GM12878 (cell line): Measurements from ENCODE around the gene MVB12B. TPM values are rescaled to one million over a fixed set of nuclear protein-coding genes. Genes with fewer than 3 reads are reported as not detected.

ENCODE experiments used
- ATAC-seq: fragments of 200-7000 bp; cut with Tn5 transposase; 3 replicates; pipeline ENCODE4 v1.9.1; 2020; ENCODE audit warnings: mild to moderate bottlenecking, moderate library complexity
- BruUV-seq: library from RNA; stranded (reverse); fragments of 400-500 nt; replicated peaks from 2 replicates; lab custom pipeline; 2021; lab: Mats Ljungman, UMichigan
- CTCF ChIA-PET: fragments of 300-600 bp; sonication (Branson Sonifier 250); formaldehyde crosslinking; extraction: SDS; loops from one replicate; lab custom pipeline; 2021; ENCODE audit warnings: inconsistent platforms; lab: Yijun Ruan, JAX
- POLR2A ChIA-PET: fragments of 350-600 bp; formaldehyde crosslinking; extraction: SDS; loops from one replicate; lab custom pipeline; 2021; ENCODE audit warnings: inconsistent platforms; lab: Charles Lee
- RAD21 ChIA-PET: fragments of 300-600 bp; sonication (Branson Sonifier 250); formaldehyde crosslinking; loops from one replicate; lab custom pipeline; 2023; ENCODE audit warnings: antibody characterized with exemption; ENCODE audit not compliant: unreplicated experiment; lab: Charles Lee
- SMC1A ChIA-PET: fragments of 300-600 bp; sonication (Branson Sonifier 250); formaldehyde crosslinking; loops from one replicate; lab custom pipeline; 2023; ENCODE audit not compliant: unreplicated experiment, uncharacterized antibody; lab: Charles Lee
- DNase-seq: peaks from one replicate; pipeline ENCODE4 v3.0.0-alpha.2; 2011; ENCODE audit warnings: low read depth, low spot score
- FAIRE-seq: peaks from 3 replicates; lab custom pipeline; 2011; peaks lifted over from hg19 to GRCh38; lab: Jason Lieb, UNC
- H2AFZ ChIP-seq: 2 replicates; pipeline ENCODE4 v1.6.0; 2011; ENCODE audit warnings: low read depth, low read length, control low read depth; ENCODE audit not compliant: control insufficient read depth
- H3K27ac ChIP-seq: 2 replicates; pipeline ENCODE4 v1.5.1; 2011; ENCODE audit warnings: control low read depth; ENCODE audit not compliant: control insufficient read depth, insufficient read depth
- H3K27me3 ChIP-seq, 2 experiments: replicated peaks in 1 of 2; 2 replicates each; pipeline versions ENCODE4 v1.6.0 to v1.6.1; 2011; ENCODE audit warnings: low read length in 1 of 2; ENCODE audit not compliant: control insufficient read depth in 2 of 2, insufficient read depth in 2 of 2
- H3K36me3 ChIP-seq, 2 experiments: 2 replicates each; pipeline ENCODE4 v1.5.1; 2011; ENCODE audit warnings: low read length in 1 of 2; ENCODE audit not compliant: control insufficient read depth in 2 of 2, insufficient read depth in 2 of 2
- H3K4me1 ChIP-seq: 2 replicates; pipeline ENCODE4 v1.6.1; 2011; ENCODE audit warnings: mild to moderate bottlenecking, low read length, moderate library complexity, mixed read lengths; ENCODE audit not compliant: control insufficient read depth, insufficient read depth
- H3K4me2 ChIP-seq: 2 replicates; pipeline ENCODE4 v1.6.0; 2011; ENCODE audit warnings: control low read depth; ENCODE audit not compliant: control insufficient read depth, insufficient read depth
- H3K4me3 ChIP-seq: fragments of 200-600 bp; sonication (generic); 2 replicates; pipeline ENCODE4 v1.5.1; 2016
- H3K79me2 ChIP-seq: 2 replicates; pipeline ENCODE4 v1.6.0; 2011; ENCODE audit warnings: low read length; ENCODE audit not compliant: control insufficient read depth, insufficient read depth
- H3K9ac ChIP-seq: 2 replicates; pipeline ENCODE4 v1.8.0; 2011; ENCODE audit warnings: low read length, control low read depth, mixed read lengths; ENCODE audit not compliant: control insufficient read depth, insufficient read depth
- H3K9me3 ChIP-seq: replicated peaks from 3 replicates; pipeline ENCODE4 v1.5.1; 2011; ENCODE audit warnings: mild to moderate bottlenecking, low read length; ENCODE audit not compliant: control insufficient read depth, insufficient read depth
- H4K20me1 ChIP-seq: 2 replicates; pipeline ENCODE4 v1.6.0; 2011; ENCODE audit not compliant: control insufficient read depth, insufficient read depth
- CHD4 ChIP-seq: fragments of 200-600 bp; sonication (generic); IDR thresholded peaks from 2 replicates; pipeline ENCODE4 v1.6.1; 2016; ENCODE audit warnings: mild to moderate bottlenecking
- CREB1 ChIP-seq: IDR thresholded peaks from 2 replicates; pipeline ENCODE4 v1.6.1; 2012; ENCODE audit warnings: low read depth, mild to moderate bottlenecking, inconsistent platforms
- DPF2 ChIP-seq: fragments of 450-650 bp; IDR thresholded peaks from 2 replicates; pipeline ENCODE4 v1.6.1; 2017; ENCODE audit warnings: mild to moderate bottlenecking
- MXI1 ChIP-seq: fragments of 150-350 bp; IDR thresholded peaks from 2 replicates; pipeline ENCODE4 v1.6.1; 2011; ENCODE audit warnings: low read depth, mild to moderate bottlenecking, inconsistent platforms, low read length, improper control_type of control experiment
- MYB ChIP-seq: fragments of 150-350 bp; IDR thresholded peaks from 2 replicates; pipeline ENCODE4 v1.6.1; 2014; ENCODE audit warnings: mild to moderate bottlenecking, low read depth, low read length, borderline replicate concordance
- WRNIP1 ChIP-seq: IDR thresholded peaks from 2 replicates; pipeline ENCODE4 v1.6.1; 2011; ENCODE audit warnings: low read depth, low read length, improper control_type of control experiment, borderline replicate concordance
- YY1 ChIP-seq: IDR thresholded peaks from 2 replicates; pipeline ENCODE4 v1.6.1; 2011; ENCODE audit warnings: low read depth, mild to moderate bottlenecking, low read length
- WGBS: methylation state at CpG from one replicate; pipeline ENCODE4 v1.1.6; 2016; ENCODE audit warnings: low lambda C conversion rate; ENCODE audit not compliant: insufficient replicate concordance, insufficient coverage; ENCODE audit errors: missing lambda C conversion rate; 5-methylcytosine and 5-hydroxymethylcytosine counted together
- in situ Hi-C: fragments of 300-500 bp; cut with MboI; formaldehyde crosslinking; loops from 9 replicates; pipeline ENCODE4 v1.14.3; 2018; ENCODE audit warnings: mixed read lengths
- intact Hi-C: fragments of 100-400 bp; cut with micrococcal nuclease; formaldehyde crosslinking; loops from one replicate; pipeline ENCODE4 v1.14.2; 2022; ENCODE audit not compliant: unreplicated experiment
- polyA plus RNA-seq, 11 experiments: library from polyadenylated mRNA; depleted of rRNA in 4 of 11; unstranded in 6 of 11; stranded (reverse) in 5 of 11; fragments of >200 nt; fragmentation: Nextera tagmentation in 4 of 11; fragmentation: Illumina TruSeq in 1 of 11; extraction: Ambion mirVana in 4 of 11; extraction: Trizol in 1 of 11; gene quantifications; 1 replicate in 1 of 11; 2 replicates in 10 of 11; pipeline versions ENCODE4 v1.2.1 to v1.2.3, GENCODE V29; 2011 to 2016; ENCODE audit warnings: inconsistent platforms in 2 of 11, missing spikeins in 2 of 11, low read depth in 1 of 11
- total RNA-seq, 4 experiments: library from RNA; depleted of rRNA in 3 of 4; stranded (reverse); fragments of >200 nt in 3 of 4; fragmentation: Illumina TruSeq in 1 of 4; extraction: Trizol in 1 of 4; gene quantifications; 2 replicates each; pipeline versions ENCODE4 v1.2.1 to v1.2.3, GENCODE V29; 2013 to 2021
- TF ChIP-seq, protein P1 (sequence below): fragments of 450-650 bp; IDR thresholded peaks from 2 replicates; pipeline ENCODE4 v1.6.1; 2016; ENCODE audit warnings: mild to moderate bottlenecking
- TF ChIP-seq, protein P2 (sequence below): IDR thresholded peaks from 2 replicates; pipeline ENCODE4 v1.6.1; 2011; ENCODE audit warnings: low read depth, low read length, improper control_type of control experiment, borderline replicate concordance

Gene MVB12B
- total and polyA plus RNA-seq, 10 of the 15 experiments (the other 5 are each of a cell fraction or from before 2014, with no cell fraction given) = 0.08 TPM; not detected in 9

DNA sequence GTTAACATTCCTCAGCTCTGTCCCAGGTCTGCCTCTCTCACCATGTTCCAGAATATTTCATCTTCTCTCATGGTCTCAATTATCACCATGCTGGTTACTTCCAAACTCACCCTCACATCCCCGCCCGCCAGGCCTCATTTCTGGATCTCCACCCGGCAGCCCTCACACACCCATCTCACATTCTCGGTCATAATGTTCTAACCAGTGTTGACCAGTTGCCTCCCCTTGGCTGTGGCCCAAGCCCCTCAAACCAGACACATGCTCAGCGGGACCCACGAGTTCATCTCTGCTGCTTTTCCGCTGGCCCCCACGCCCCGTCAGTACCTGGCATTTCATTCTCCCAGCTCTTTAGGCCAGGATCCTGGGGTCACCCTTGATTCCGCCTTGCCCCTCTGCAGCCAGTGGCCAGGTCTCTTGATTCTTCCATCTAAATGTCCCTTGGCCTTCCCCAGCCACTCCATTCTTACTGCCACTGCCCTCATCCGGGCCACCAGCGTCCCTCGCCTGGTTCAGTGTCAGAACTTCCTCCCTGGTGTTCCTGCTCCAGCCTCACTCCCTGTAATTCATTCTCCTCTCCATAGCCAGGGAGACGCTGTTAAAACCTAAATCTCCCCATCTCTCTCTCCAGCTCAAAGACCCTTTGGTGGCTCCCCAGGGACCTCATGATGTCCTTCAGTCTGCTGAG lies 141.7 kb downstream of the MVB12B start (continued):
- TF ChIP-seq, protein P1, sequence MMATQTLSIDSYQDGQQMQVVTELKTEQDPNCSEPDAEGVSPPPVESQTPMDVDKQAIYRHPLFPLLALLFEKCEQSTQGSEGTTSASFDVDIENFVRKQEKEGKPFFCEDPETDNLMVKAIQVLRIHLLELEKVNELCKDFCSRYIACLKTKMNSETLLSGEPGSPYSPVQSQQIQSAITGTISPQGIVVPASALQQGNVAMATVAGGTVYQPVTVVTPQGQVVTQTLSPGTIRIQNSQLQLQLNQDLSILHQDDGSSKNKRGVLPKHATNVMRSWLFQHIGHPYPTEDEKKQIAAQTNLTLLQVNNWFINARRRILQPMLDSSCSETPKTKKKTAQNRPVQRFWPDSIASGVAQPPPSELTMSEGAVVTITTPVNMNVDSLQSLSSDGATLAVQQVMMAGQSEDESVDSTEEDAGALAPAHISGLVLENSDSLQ = no peak
- no peak for TF ChIP-seq CHD4
- no peak for TF ChIP-seq WRNIP1
- no peak for TF ChIP-seq MYB
- no peak for TF ChIP-seq DPF2
- TF ChIP-seq CREB1 = no peak
- TF ChIP-seq, protein P2, sequence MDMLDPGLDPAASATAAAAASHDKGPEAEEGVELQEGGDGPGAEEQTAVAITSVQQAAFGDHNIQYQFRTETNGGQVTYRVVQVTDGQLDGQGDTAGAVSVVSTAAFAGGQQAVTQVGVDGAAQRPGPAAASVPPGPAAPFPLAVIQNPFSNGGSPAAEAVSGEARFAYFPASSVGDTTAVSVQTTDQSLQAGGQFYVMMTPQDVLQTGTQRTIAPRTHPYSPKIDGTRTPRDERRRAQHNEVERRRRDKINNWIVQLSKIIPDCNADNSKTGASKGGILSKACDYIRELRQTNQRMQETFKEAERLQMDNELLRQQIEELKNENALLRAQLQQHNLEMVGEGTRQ = no peak

DNA sequence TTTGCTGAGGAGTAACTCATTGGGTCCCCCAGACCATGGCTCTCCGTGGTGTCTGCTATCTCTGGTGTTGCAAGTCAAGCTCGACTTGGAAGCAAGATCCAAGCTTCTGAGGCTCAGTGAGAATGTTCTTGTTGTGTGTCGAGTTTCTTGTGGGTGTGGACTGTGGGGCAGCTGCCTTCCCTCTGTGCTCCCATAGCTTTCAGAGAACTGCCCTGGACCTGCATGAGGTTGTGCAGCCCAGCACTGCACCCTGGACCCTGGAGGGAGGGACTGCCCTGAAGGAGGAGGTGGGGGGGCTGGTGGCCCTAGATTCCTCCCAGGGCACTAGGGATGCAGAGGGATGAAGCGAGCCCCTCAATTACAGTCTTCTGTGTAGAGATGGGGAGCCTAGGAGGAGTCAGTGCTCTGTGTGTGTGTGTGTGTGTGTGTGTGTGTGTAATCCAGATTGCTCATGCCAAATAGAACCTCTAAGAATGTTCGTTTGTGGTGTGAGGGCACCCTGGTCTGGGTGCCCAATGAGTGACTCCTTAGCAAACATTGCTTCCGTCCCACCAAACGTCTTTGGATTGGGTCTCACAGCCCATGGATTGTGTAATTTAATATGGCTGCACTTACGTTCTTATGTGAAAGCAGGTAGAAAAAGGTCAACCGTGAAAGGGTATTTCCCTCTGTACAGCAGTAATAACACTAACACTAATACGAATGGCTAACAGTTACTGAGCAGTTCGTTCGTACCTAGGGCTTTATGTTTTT lies 143.8 kb downstream of the MVB12B start:
- H3K27ac ChIP-seq = no peak overlapping the region
- intact Hi-C loops = loop anchor here (5.0 kb wide), 1 partner anchor 63 kb away; no protein-coding TSS in a partner anchor
- ChIA-PET SMC1A (interaction anchor here (0.6 kb wide), 1 partner anchor 302 kb away, joined by 3 read pairs; no protein-coding TSS in a partner anchor), RAD21 (no interaction called here), POLR2A (interaction anchor here (0.6 kb wide), 1 partner anchor 1291 kb away, joined by 4 read pairs; no protein-coding TSS in a partner anchor), CTCF (interaction anchor here (0.7 to 1.2 kb wide), 3 partner anchors 311 to 1043 kb away, joined by 3 read pairs; no protein-coding TSS in a partner anchor)
- 29% methylated on average over 12 of the region's 12 CpGs for WGBS
- in situ Hi-C loops = loop anchor here (10.0 kb wide), 1 partner anchor 56 kb away; no protein-coding TSS in a partner anchor
- H3K4me3 ChIP-seq = peak overlapping the region; percentile 2; the same call in 1 of the 2 replicates
- no peak for DNase-seq
- no peaks in the 10 kb centered on the region for H3K36me3 ChIP-seq
- FAIRE-seq = no peak
- no TSS peak for BruUV-seq
- peak overlapping the region; percentile 45 for H3K4me2 ChIP-seq
- TF ChIP-seq YY1 = 0 out of 2 replicates have a peak, but pooled peaks have one; percentile 18
- TF ChIP-seq MXI1 = no peak
- H3K9ac ChIP-seq = no peak overlapping the region
- H3K27me3 ChIP-seq = peaks cover 2 to 4% of the 10 kb centered on the region in 2 experiments; a peak in 3 of 4 replicates
- peaks cover 15% of the 10 kb centered on the region for H3K4me1 ChIP-seq
- no peaks in the 10 kb centered on the region for H4K20me1 ChIP-seq
- H3K9me3 ChIP-seq = no peaks in the 10 kb centered on the region
- H2AFZ ChIP-seq = no peak overlapping the region
- no peaks in the 10 kb centered on the region for H3K79me2 ChIP-seq
- peak; percentile 81 for ATAC-seq
